ENCODE measurements around the gene DGKZ.

The DGKZ gene

GRCh38 chr11:46381819-46382645 is 34.8 kb downstream of the DGKZ start:
- DNase-seq (ENCODE audit: low read depth) = no peak

GRCh38 chr11:46382646-46383403 is 35.6 kb downstream of the DGKZ start:
- DNase-seq (ENCODE audit: low read depth) = no peak

- DNase-seq (ENCODE audit: low read depth) = no peak
Observed at GRCh38 chr11:46383404-46383758, 36.1 kb downstream of the DGKZ start.

GRCh38 chr11:46383974-46384701 is 36.9 kb downstream of the DGKZ start:
- no peak for DNase-seq (ENCODE audit: low read depth)

GRCh38 chr11:46385169-46386004 is 38.1 kb downstream of the DGKZ start:
- no peak for DNase-seq (ENCODE audit: low read depth)

- DNase-seq (ENCODE audit: low read depth) = no peak
Observed at GRCh38 chr11:46386005-46386578, 38.8 kb downstream of the DGKZ start.

GRCh38 chr11:46386674-46387073 is 39.4 kb downstream of the DGKZ start:
- no peak for DNase-seq (ENCODE audit: low read depth)

- DNase-seq (ENCODE audit: low read depth) = no peak
Observed at GRCh38 chr11:46387456-46387855, 40.2 kb downstream of the DGKZ start.

GRCh38 chr11:46387919-46388618 is 40.8 kb downstream of the DGKZ start:
- no peak for DNase-seq (ENCODE audit: low read depth)

GRCh38 chr11:46388619-46389449 is 41.6 kb downstream of the DGKZ start:
- DNase-seq (ENCODE audit: low read depth) = no peak

- DNase-seq (ENCODE audit: low read depth) = no peak
Observed at GRCh38 chr11:46389450-46390330, 42.4 kb downstream of the DGKZ start.

- DNase-seq (ENCODE audit: low read depth) = no peak
Observed at GRCh38 chr11:46390331-46391171, 43.3 kb downstream of the DGKZ start.

- DNase-seq (ENCODE audit: low read depth) = no peak
Observed at GRCh38 chr11:46391186-46391577, 43.9 kb downstream of the DGKZ start.

GRCh38 chr11:46391578-46392420 is 44.5 kb downstream of the DGKZ start, which contains the start of gene CHRM4:
Gene CHRM4, minus strand, starts transcription at chr11:46391776. Its CDS starts 5,219 bp downstream, at chr11:46386557.
- DNase-seq (ENCODE audit: low read depth) = no peak

GRCh38 chr11:46392421-46393230 is 45.4 kb downstream of the DGKZ start:
- peak; percentile 45 for DNase-seq (ENCODE audit: low read depth)

- DNase-seq (ENCODE audit: low read depth) = no peak
Observed at GRCh38 chr11:46393231-46393616, 46.0 kb downstream of the DGKZ start.
